ENCODE data around the gene ASH1L. TPM values are rescaled to one million over a fixed set of nuclear protein-coding genes. Genes with fewer than 3 reads are reported as not detected.

The ASH1L gene
- total and polyA plus RNA-seq, 9 of the 15 experiments (the other 6 are each of a cell fraction or from before 2014, with no cell fraction given), result 2.0 to 23.3 (median 14.6) TPM

GRCh38 chr1:155322953-155323728 is 239.5 kb downstream of the ASH1L start (continued):
- TF ChIP-seq PBX2 (CRISPR knock-in tag; IDR thresholded peaks at IDR 0.05; ENCODE audit: low read depth) (no peak), PBX2 (tag; conservative IDR thresholded peaks at IDR 0.05; ENCODE audit: low read depth) (no peak), TRIM24 (IDR thresholded peaks at IDR 0.05) (0 out of 4 replicates have a peak, but pooled peaks of 1 of the 2 experiments have one; percentile 20), ZNF764 (CRISPR knock-in tag; IDR thresholded peaks at IDR 0.05; ENCODE audit: low read depth) (no peak), RBM39 (optimal IDR thresholded peaks at IDR 0.05; ENCODE audit: low read depth, low read length) (no peak), ZNF316 (IDR thresholded peaks at IDR 0.05) (no peak), ZFP1 (CRISPR knock-in tag; IDR thresholded peaks at IDR 0.05) (no peak), PHF21A (IDR thresholded peaks at IDR 0.05; ENCODE audit: borderline replicate concordance, low read depth) (0 out of 2 replicates have a peak, but pooled peaks have one; percentile 9), HMGN3 (IDR thresholded peaks at IDR 0.05; ENCODE audit: borderline replicate concordance, extremely low read depth, insufficient read length, low read depth, low read length) (peak; percentile 87), HDAC2 (IDR thresholded peaks at IDR 0.05) (0 out of 2 replicates have a peak, but pooled peaks have one; percentile 59), SIN3B (IDR thresholded peaks at IDR 0.05; ENCODE audit: low read depth) (peak; percentile 69), TARDBP (IDR thresholded peaks at IDR 0.05) (no peak; the same call in 1 of the 2 replicates), CXXC5 (CRISPR knock-in tag; IDR thresholded peaks at IDR 0.05) (peak; percentile 66)
- TF ChIP-seq, protein P1, sequence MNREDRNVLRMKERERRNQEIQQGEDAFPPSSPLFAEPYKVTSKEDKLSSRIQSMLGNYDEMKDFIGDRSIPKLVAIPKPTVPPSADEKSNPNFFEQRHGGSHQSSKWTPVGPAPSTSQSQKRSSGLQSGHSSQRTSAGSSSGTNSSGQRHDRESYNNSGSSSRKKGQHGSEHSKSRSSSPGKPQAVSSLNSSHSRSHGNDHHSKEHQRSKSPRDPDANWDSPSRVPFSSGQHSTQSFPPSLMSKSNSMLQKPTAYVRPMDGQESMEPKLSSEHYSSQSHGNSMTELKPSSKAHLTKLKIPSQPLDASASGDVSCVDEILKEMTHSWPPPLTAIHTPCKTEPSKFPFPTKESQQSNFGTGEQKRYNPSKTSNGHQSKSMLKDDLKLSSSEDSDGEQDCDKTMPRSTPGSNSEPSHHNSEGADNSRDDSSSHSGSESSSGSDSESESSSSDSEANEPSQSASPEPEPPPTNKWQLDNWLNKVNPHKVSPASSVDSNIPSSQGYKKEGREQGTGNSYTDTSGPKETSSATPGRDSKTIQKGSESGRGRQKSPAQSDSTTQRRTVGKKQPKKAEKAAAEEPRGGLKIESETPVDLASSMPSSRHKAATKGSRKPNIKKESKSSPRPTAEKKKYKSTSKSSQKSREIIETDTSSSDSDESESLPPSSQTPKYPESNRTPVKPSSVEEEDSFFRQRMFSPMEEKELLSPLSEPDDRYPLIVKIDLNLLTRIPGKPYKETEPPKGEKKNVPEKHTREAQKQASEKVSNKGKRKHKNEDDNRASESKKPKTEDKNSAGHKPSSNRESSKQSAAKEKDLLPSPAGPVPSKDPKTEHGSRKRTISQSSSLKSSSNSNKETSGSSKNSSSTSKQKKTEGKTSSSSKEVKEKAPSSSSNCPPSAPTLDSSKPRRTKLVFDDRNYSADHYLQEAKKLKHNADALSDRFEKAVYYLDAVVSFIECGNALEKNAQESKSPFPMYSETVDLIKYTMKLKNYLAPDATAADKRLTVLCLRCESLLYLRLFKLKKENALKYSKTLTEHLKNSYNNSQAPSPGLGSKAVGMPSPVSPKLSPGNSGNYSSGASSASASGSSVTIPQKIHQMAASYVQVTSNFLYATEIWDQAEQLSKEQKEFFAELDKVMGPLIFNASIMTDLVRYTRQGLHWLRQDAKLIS (CRISPR knock-in tag; IDR thresholded peaks at IDR 0.05), result peak; percentile 80
- TF ChIP-seq, protein P2, sequence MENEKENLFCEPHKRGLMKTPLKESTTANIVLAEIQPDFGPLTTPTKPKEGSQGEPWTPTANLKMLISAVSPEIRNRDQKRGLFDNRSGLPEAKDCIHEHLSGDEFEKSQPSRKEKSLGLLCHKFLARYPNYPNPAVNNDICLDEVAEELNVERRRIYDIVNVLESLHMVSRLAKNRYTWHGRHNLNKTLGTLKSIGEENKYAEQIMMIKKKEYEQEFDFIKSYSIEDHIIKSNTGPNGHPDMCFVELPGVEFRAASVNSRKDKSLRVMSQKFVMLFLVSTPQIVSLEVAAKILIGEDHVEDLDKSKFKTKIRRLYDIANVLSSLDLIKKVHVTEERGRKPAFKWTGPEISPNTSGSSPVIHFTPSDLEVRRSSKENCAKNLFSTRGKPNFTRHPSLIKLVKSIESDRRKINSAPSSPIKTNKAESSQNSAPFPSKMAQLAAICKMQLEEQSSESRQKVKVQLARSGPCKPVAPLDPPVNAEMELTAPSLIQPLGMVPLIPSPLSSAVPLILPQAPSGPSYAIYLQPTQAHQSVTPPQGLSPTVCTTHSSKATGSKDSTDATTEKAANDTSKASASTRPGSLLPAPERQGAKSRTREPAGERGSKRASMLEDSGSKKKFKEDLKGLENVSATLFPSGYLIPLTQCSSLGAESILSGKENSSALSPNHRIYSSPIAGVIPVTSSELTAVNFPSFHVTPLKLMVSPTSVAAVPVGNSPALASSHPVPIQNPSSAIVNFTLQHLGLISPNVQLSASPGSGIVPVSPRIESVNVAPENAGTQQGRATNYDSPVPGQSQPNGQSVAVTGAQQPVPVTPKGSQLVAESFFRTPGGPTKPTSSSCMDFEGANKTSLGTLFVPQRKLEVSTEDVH (IDR thresholded peaks at IDR 0.05; ENCODE audit: low read depth, partially characterized antibody), result peak; percentile 70
